ENCODE results near the gene RAB44. TPM values are rescaled to one million over a fixed set of nuclear protein-coding genes. Genes with fewer than 3 reads are reported as not detected.

The RAB44 gene
- total and polyA plus RNA-seq, 4 donors: 0.05 to 0.59 (median 0.06) TPM; not detected in 1

- Histone ChIP-seq H3K4me1 (ENCODE audit: control insufficient read depth, insufficient read depth, low read length) (peaks cover 11% of the 10 kb centered on the region), H3K9me3 (ENCODE audit: control insufficient read depth, insufficient read depth, low read length) (no peaks in the 10 kb centered on the region), H3K27me3 (ENCODE audit: control insufficient read depth, insufficient read depth, low read length) (no peaks in the 10 kb centered on the region), H3K4me3 (ENCODE audit: low read depth, low read length) (no peak overlapping the region), H3K36me3 (ENCODE audit: control insufficient read depth, insufficient read depth, low read length) (no peaks in the 10 kb centered on the region), H3K27ac (ENCODE audit: low read depth, low read length) (no peak overlapping the region)
- 20% methylated on average over 1 of the region's 9 CpGs for WGBS (ENCODE audit: insufficient coverage)
- DNase-seq (ENCODE audit: low read depth in 4 of 6, low spot score in 6 of 6): peak in 1 of 6 donors; percentile 64
Measured at GRCh38 chr6:36666826-36667591, 30.6 kb upstream of the RAB44 start.

- no peak overlapping the region for H3K27ac ChIP-seq (ENCODE audit: low read depth, low read length)
- no peak for DNase-seq (ENCODE audit: low read depth in 4 of 6, low spot score in 6 of 6)
Measured at GRCh38 chr6:36668591-36668990, 29.0 kb upstream of the RAB44 start.

GRCh38 chr6:36669002-36669401 lies 28.6 kb upstream of the RAB44 start:
- 62% methylated on average over 5 of the region's 6 CpGs for WGBS (ENCODE audit: insufficient coverage)
- Histone ChIP-seq H3K27me3 (ENCODE audit: control insufficient read depth, insufficient read depth, low read length) (no peaks in the 10 kb centered on the region), H3K9me3 (ENCODE audit: control insufficient read depth, insufficient read depth, low read length) (no peaks in the 10 kb centered on the region), H3K27ac (ENCODE audit: low read depth, low read length) (no peak overlapping the region), H3K4me3 (ENCODE audit: low read depth, low read length) (no peak overlapping the region), H3K4me1 (ENCODE audit: control insufficient read depth, insufficient read depth, low read length) (peaks cover 11% of the 10 kb centered on the region), H3K36me3 (ENCODE audit: control insufficient read depth, insufficient read depth, low read length) (no peaks in the 10 kb centered on the region)
- DNase-seq (ENCODE audit: low read depth in 4 of 6, low spot score in 6 of 6): no peak

More at GRCh38 chr6:36668591-36668990, 29.0 kb upstream of the RAB44 start:
- WGBS (ENCODE audit: insufficient coverage): 87% methylated on average over 3 of the region's 7 CpGs
- H3K9me3 ChIP-seq (ENCODE audit: control insufficient read depth, insufficient read depth, low read length): no peaks in the 10 kb centered on the region
- no peak overlapping the region for H3K4me3 ChIP-seq (ENCODE audit: low read depth, low read length)
- H3K27me3 ChIP-seq (ENCODE audit: control insufficient read depth, insufficient read depth, low read length): no peaks in the 10 kb centered on the region
- no peaks in the 10 kb centered on the region for H3K36me3 ChIP-seq (ENCODE audit: control insufficient read depth, insufficient read depth, low read length)
- H3K4me1 ChIP-seq (ENCODE audit: control insufficient read depth, insufficient read depth, low read length): peaks cover 11% of the 10 kb centered on the region

GRCh38 chr6:36670271-36670670 lies 27.4 kb upstream of the RAB44 start:
- no peaks in the 10 kb centered on the region for H3K36me3 ChIP-seq (ENCODE audit: control insufficient read depth, insufficient read depth, low read length)
- WGBS (ENCODE audit: insufficient coverage): 97% methylated on average over 5 of the region's 7 CpGs
- peaks cover 11% of the 10 kb centered on the region for H3K4me1 ChIP-seq (ENCODE audit: control insufficient read depth, insufficient read depth, low read length)

GRCh38 chr6:36671687-36672375 lies 25.8 kb upstream of the RAB44 start:
- H3K36me3 ChIP-seq (ENCODE audit: control insufficient read depth, insufficient read depth, low read length): no peaks in the 10 kb centered on the region
- H3K27ac ChIP-seq (ENCODE audit: low read depth, low read length): no peak overlapping the region
- DNase-seq (ENCODE audit: low read depth in 4 of 6, low spot score in 6 of 6): no peak
- no peak overlapping the region for H3K4me3 ChIP-seq (ENCODE audit: low read depth, low read length)
- H3K27me3 ChIP-seq (ENCODE audit: control insufficient read depth, insufficient read depth, low read length): no peaks in the 10 kb centered on the region
- no peaks in the 10 kb centered on the region for H3K9me3 ChIP-seq (ENCODE audit: control insufficient read depth, insufficient read depth, low read length)
- 70% methylated on average over 6 of the region's 6 CpGs for WGBS (ENCODE audit: insufficient coverage)
- H3K4me1 ChIP-seq (ENCODE audit: control insufficient read depth, insufficient read depth, low read length): peaks cover 9% of the 10 kb centered on the region

More at GRCh38 chr6:36670271-36670670, 27.4 kb upstream of the RAB44 start:
- DNase-seq (ENCODE audit: low read depth in 4 of 6, low spot score in 6 of 6): no peak
- Histone ChIP-seq H3K4me3 (ENCODE audit: low read depth, low read length) (no peak overlapping the region), H3K9me3 (ENCODE audit: control insufficient read depth, insufficient read depth, low read length) (no peaks in the 10 kb centered on the region), H3K27me3 (ENCODE audit: control insufficient read depth, insufficient read depth, low read length) (no peaks in the 10 kb centered on the region), H3K27ac (ENCODE audit: low read depth, low read length) (no peak overlapping the region)

GRCh38 chr6:36673882-36674281 lies 23.7 kb upstream of the RAB44 start:
- H3K27ac ChIP-seq (ENCODE audit: low read depth, low read length): no peak overlapping the region
- peaks cover 15% of the 10 kb centered on the region for H3K4me1 ChIP-seq (ENCODE audit: control insufficient read depth, insufficient read depth, low read length)
- 72% methylated on average over 10 of the region's 10 CpGs for WGBS (ENCODE audit: insufficient coverage)
- no peaks in the 10 kb centered on the region for H3K9me3 ChIP-seq (ENCODE audit: control insufficient read depth, insufficient read depth, low read length)
- H3K4me3 ChIP-seq (ENCODE audit: low read depth, low read length): no peak overlapping the region
- H3K27me3 ChIP-seq (ENCODE audit: control insufficient read depth, insufficient read depth, low read length): peaks cover 6% of the 10 kb centered on the region
- H3K36me3 ChIP-seq (ENCODE audit: control insufficient read depth, insufficient read depth, low read length): no peaks in the 10 kb centered on the region
- DNase-seq (ENCODE audit: low read depth in 4 of 6, low spot score in 6 of 6): no peak

- no peak for DNase-seq (ENCODE audit: low read depth in 4 of 6, low spot score in 6 of 6)
- WGBS (ENCODE audit: insufficient coverage): 90% methylated on average over 5 of the region's 7 CpGs
- no peak overlapping the region for H3K27ac ChIP-seq (ENCODE audit: low read depth, low read length)
- H3K27me3 ChIP-seq (ENCODE audit: control insufficient read depth, insufficient read depth, low read length): peaks cover 16% of the 10 kb centered on the region
- no peaks in the 10 kb centered on the region for H3K36me3 ChIP-seq (ENCODE audit: control insufficient read depth, insufficient read depth, low read length)
- no peaks in the 10 kb centered on the region for H3K9me3 ChIP-seq (ENCODE audit: control insufficient read depth, insufficient read depth, low read length)
- no peak overlapping the region for H3K4me3 ChIP-seq (ENCODE audit: low read depth, low read length)
- H3K4me1 ChIP-seq (ENCODE audit: control insufficient read depth, insufficient read depth, low read length): peaks cover 26% of the 10 kb centered on the region
Measured at GRCh38 chr6:36674942-36675341, 22.7 kb upstream of the RAB44 start.

- DNase-seq (ENCODE audit: low read depth in 4 of 6, low spot score in 6 of 6): no peak
- Histone ChIP-seq H3K36me3 (ENCODE audit: control insufficient read depth, insufficient read depth, low read length) (no peaks in the 10 kb centered on the region), H3K27me3 (ENCODE audit: control insufficient read depth, insufficient read depth, low read length) (peaks cover 23% of the 10 kb centered on the region), H3K4me1 (ENCODE audit: control insufficient read depth, insufficient read depth, low read length) (peaks cover 32% of the 10 kb centered on the region), H3K27ac (ENCODE audit: low read depth, low read length) (no peak overlapping the region), H3K9me3 (ENCODE audit: control insufficient read depth, insufficient read depth, low read length) (no peaks in the 10 kb centered on the region), H3K4me3 (ENCODE audit: low read depth, low read length) (no peak overlapping the region)
- WGBS (ENCODE audit: insufficient coverage): 71% methylated on average over 3 of the region's 4 CpGs
Measured at GRCh38 chr6:36676141-36677058, 21.2 kb upstream of the RAB44 start.

- Histone ChIP-seq H3K27ac (ENCODE audit: low read depth, low read length) (no peak overlapping the region), H3K4me3 (ENCODE audit: low read depth, low read length) (no peak overlapping the region), H3K27me3 (ENCODE audit: control insufficient read depth, insufficient read depth, low read length) (peaks cover 27% of the 10 kb centered on the region), H3K4me1 (ENCODE audit: control insufficient read depth, insufficient read depth, low read length) (peaks cover 32% of the 10 kb centered on the region), H3K36me3 (ENCODE audit: control insufficient read depth, insufficient read depth, low read length) (no peaks in the 10 kb centered on the region), H3K9me3 (ENCODE audit: control insufficient read depth, insufficient read depth, low read length) (no peaks in the 10 kb centered on the region)
- DNase-seq (ENCODE audit: low read depth in 4 of 6, low spot score in 6 of 6): no peak
- 64% methylated on average over 4 of the region's 7 CpGs for WGBS (ENCODE audit: insufficient coverage)
Measured at GRCh38 chr6:36677059-36677749, 20.4 kb upstream of the RAB44 start.

Data from spinal cord (tissue), 10 donors.